Central memory CD8-positive, alpha-beta T cell (primary cell): ENCODE measurements around the gene RSAD2.
"Not testable (repeated sequence)": the region's sequence is repeated elsewhere in the genome, so short reads cannot be mapped to it uniquely, and the experiment has no call there.

Experiments
- ATAC-seq: fragments of 150-1000 bp; cut with Tn5 transposase; replicated peaks from 2 replicates; pipeline ENCODE4 v1.10.0; 2022; ENCODE audit warnings: mild to moderate bottlenecking, moderate FRiP score, moderate number of reproducible peaks; ENCODE audit not compliant: poor library complexity, severe bottlenecking; ENCODE audit errors: extremely low read depth
- DNase-seq, 2 donors: peaks; one replicate each; pipeline ENCODE4 v3.0.0; 2021; ENCODE audit warnings: low spot score in 2 of 2
- H3K27ac Mint-ChIP-seq: one replicate; pipeline ENCODE4 v1.8.0; 2022; ENCODE audit warnings: low read depth, mild to moderate bottlenecking, moderate library complexity, mixed read lengths
- H3K27me3 Mint-ChIP-seq: one replicate; pipeline ENCODE4 v1.8.0; 2022; ENCODE audit warnings: mixed read lengths
- H3K36me3 Mint-ChIP-seq: one replicate; pipeline ENCODE4 v1.8.0; 2022; ENCODE audit warnings: mild to moderate bottlenecking, moderate library complexity, mixed read lengths; ENCODE audit not compliant: insufficient read depth
- H3K4me1 Mint-ChIP-seq: one replicate; pipeline ENCODE4 v1.8.0; 2022; ENCODE audit warnings: mixed read lengths
- H3K4me3 Mint-ChIP-seq: one replicate; pipeline ENCODE4 v1.8.0; 2022; ENCODE audit warnings: mild to moderate bottlenecking, moderate library complexity, mixed read lengths
- H3K9me3 Mint-ChIP-seq: one replicate; pipeline ENCODE4 v1.8.0; 2022; ENCODE audit warnings: mixed read lengths

Gene RSAD2

DNA sequence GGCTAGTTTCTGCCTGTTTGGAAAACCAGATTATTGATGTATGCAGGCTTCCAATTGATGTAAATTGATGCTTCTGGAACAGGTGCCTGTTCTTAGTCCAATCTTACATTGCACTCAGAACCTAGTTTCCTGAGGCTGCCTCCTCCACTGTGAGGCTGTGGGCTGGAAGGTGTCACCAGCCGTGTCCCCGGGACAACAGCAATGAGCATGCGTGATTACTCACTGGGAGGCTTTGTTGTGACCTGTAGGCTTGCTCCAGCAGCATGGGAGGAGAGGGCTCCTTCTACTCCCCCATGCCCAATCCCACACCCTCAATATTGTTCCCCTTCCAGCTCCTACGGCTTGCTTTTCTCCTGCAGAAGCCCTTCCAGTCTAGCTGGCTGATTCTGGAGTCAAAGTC, 11.1 kb downstream of the RSAD2 start:
- Mint-ChIP-seq H3K4me1 (no peaks in the 10 kb centered on the region), H3K4me3 (no peak overlapping the region), H3K27me3 (no peaks in the 10 kb centered on the region), H3K36me3 (peaks cover 4% of the 10 kb centered on the region), H3K27ac (no peak overlapping the region), H3K9me3 (no peaks in the 10 kb centered on the region)
- DNase-seq (no peak), ATAC-seq (no peak)

DNA sequence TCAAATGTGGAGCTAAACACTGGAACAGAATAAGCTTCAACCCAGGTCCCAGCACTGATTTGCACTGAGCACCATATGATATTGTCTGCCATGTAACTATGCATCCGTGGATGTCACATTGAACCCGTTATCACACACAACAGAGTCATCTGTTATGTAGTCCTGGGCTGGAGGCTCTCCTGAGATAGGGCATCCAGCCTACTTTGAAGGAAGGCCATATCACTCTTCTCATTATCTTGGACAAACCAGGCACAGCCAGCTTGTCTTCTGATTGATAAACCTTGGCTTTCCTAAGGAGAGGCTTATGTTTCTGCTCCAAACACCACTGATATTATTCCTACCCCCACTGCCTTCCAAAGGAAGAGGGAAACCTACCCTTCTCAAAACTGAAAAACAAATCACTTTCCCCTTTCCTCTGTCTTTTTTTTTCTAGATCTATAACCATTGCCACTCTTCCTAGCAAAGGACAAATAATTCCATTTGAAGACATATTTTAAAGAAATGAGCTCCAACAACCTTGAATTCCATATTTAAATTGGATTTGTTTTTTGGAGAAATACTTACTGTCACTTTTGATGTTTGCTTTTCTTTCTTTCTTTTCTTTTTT, 16.4 kb downstream of the RSAD2 start:
- Mint-ChIP-seq H3K36me3 (peaks cover 6% of the 10 kb centered on the region), H3K4me3 (no peak overlapping the region), H3K27ac (peak overlapping the region; percentile 25)

DNA sequence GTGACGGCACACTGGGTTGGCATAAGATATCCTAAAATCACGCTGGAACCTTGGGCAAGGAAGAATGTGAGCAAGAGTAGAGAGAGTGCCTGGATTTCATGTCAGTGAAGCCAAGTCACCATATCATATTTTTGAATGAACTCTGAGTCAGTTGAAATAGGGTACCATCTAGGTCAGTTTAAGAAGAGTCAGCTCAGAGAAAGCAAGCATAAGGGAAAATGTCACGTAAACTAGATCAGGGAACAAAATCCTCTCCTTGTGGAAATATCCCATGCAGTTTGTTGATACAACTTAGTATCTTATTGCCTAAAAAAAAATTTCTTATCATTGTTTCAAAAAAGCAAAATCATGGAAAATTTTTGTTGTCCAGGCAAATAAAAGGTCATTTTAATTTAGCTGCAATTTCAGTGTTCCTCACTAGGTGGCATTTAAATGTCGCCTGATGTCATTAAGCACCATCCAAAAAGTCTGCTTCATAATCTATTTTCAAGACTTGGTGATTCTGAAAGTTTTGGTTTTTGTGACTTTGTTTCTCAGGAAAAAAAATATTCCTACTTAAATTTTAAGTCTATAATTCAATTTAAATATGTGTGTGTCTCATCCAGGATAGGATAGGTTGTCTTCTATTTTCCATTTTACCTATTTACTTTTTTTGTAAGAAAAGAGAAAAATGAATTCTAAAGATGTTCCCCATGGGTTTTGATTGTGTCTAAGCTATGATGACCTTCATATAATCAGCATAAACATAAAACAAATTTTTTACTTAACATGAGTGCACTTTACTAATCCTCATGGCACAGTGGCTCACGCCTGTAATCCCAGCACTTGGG, 19.6 kb downstream of the RSAD2 start:
- H3K27me3 Mint-ChIP-seq, result no peaks in the 10 kb centered on the region

More for the DNA sequence above, 16.4 kb downstream of the RSAD2 start:
- Mint-ChIP-seq H3K27me3 (no peaks in the 10 kb centered on the region), H3K4me1 (no peaks in the 10 kb centered on the region), H3K9me3 (no peaks in the 10 kb centered on the region)
- no peak for ATAC-seq
- no peak for DNase-seq

DNA sequence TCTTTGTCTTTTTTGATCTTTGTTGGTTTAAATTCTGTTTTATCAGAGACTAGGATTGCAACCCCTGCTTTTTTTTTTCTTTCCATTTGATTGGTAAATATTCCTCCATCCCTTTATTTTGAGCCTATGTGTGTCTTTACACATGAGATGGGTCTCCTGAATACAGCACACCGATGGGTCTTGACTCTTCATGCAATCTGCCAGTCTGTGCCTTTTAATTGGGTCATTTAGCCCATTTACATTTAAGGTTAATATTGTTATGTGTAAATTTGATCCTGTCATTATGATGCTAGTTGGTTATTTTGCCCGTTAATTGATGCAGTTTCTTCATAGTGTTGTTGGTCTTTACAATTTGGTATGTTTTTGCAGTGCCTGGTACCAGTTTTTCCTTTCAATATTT, 25.0 kb downstream of the RSAD2 start:
- DNase-seq, ATAC-seq, H3K36me3 Mint-ChIP-seq, H3K4me3 Mint-ChIP-seq, H3K9me3 Mint-ChIP-seq, H3K27me3 Mint-ChIP-seq: not testable (repeated sequence)
- Mint-ChIP-seq H3K27ac (peak overlapping the region; percentile 46), H3K4me1 (peaks cover 24% of the 10 kb centered on the region)

More for the DNA sequence above, 19.6 kb downstream of the RSAD2 start:
- H3K4me1 Mint-ChIP-seq, result peaks cover 6% of the 10 kb centered on the region
- no peak for ATAC-seq
- no peak overlapping the region for H3K27ac Mint-ChIP-seq
- no peak for DNase-seq
- no peak overlapping the region for H3K4me3 Mint-ChIP-seq
- H3K9me3 Mint-ChIP-seq, result peaks cover 6% of the 10 kb centered on the region
- peaks cover 4% of the 10 kb centered on the region for H3K36me3 Mint-ChIP-seq

DNA sequence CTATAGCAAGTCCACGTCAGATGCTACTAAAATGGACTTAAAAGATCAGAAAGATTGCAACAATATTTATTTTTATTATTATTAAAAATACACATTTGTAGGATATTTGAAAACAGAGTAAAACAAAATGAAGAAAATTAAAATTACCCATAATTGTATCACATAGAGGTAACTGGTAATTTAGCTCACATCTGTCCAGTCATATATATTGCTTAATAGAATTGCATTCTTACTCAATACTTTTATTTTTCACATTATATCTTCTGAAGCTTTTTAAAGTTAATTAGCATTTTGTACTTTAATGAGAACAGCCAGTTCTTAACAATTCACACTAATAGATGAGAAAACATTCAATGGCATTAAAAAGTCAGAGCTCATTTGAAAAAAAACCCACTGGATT, 28.1 kb downstream of the RSAD2 start:
- Mint-ChIP-seq H3K27ac (peak overlapping the region; percentile 39), H3K9me3 (peaks cover 6% of the 10 kb centered on the region), H3K27me3 (no peaks in the 10 kb centered on the region), H3K4me1 (peaks cover 54% of the 10 kb centered on the region), H3K36me3 (peaks cover 2% of the 10 kb centered on the region), H3K4me3 (no peak overlapping the region)
- ATAC-seq (no peak), DNase-seq (no peak)

DNA sequence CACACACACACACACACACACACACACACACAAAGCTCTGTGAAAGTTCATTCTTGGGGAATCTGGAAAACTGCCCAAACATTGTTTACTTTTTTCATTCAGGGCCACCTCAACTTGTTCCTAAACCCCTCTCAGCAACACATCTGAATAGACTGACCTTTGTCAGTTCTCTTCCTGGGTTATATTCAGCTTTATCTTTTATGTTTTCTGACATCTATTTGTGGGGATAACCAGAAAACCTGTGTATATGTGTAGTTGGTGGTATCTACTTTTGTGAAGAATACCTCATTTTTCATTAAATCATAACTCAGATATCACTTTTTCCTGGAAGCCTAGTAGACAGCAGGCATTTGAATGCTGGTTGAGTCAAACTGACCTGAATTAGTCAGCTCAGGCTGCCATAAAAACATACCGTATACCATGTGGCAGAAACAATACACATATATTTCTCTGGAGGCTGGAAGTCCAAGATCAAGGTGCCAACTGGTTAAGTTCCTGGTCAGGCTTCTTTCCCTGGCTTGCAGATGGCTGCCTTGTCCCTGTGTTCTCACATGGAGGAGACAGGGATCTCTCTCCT, 28.7 kb downstream of the RSAD2 start:
- peaks cover 60% of the 10 kb centered on the region for H3K4me1 Mint-ChIP-seq
- peaks cover 6% of the 10 kb centered on the region for H3K9me3 Mint-ChIP-seq
- ATAC-seq, result no peak
- DNase-seq, result no peak
- peaks cover 2% of the 10 kb centered on the region for H3K36me3 Mint-ChIP-seq
- no peak overlapping the region for H3K4me3 Mint-ChIP-seq
- peak overlapping the region; percentile 39 for H3K27ac Mint-ChIP-seq
- no peaks in the 10 kb centered on the region for H3K27me3 Mint-ChIP-seq

DNA sequence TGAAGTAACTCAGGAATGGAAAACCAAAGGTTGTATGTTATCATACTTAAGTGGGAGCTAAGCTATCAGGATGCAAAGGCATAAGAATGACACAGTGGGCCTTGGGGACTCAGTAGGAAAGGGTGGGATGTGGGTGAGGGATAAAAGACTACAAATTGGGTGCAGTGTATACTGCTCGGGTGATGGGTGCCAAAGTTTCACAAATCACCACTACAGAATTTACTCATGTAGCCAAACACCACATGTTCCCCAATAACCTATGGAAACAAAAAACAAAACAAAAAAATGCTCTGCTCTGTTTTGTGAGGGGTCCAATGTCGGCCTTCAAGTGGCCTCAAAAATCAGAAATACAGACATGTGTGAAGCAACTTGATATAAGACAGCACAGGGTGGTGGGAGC, 30.7 kb downstream of the RSAD2 start:
- peaks cover 70% of the 10 kb centered on the region for H3K4me1 Mint-ChIP-seq
- H3K27ac Mint-ChIP-seq, result peak overlapping the region; percentile 85
- DNase-seq (no peak), ATAC-seq (no peak)
- no peaks in the 10 kb centered on the region for H3K27me3 Mint-ChIP-seq
- no peaks in the 10 kb centered on the region for H3K9me3 Mint-ChIP-seq
- H3K36me3 Mint-ChIP-seq, result peaks cover 2% of the 10 kb centered on the region
- H3K4me3 Mint-ChIP-seq, result no peak overlapping the region

DNA sequence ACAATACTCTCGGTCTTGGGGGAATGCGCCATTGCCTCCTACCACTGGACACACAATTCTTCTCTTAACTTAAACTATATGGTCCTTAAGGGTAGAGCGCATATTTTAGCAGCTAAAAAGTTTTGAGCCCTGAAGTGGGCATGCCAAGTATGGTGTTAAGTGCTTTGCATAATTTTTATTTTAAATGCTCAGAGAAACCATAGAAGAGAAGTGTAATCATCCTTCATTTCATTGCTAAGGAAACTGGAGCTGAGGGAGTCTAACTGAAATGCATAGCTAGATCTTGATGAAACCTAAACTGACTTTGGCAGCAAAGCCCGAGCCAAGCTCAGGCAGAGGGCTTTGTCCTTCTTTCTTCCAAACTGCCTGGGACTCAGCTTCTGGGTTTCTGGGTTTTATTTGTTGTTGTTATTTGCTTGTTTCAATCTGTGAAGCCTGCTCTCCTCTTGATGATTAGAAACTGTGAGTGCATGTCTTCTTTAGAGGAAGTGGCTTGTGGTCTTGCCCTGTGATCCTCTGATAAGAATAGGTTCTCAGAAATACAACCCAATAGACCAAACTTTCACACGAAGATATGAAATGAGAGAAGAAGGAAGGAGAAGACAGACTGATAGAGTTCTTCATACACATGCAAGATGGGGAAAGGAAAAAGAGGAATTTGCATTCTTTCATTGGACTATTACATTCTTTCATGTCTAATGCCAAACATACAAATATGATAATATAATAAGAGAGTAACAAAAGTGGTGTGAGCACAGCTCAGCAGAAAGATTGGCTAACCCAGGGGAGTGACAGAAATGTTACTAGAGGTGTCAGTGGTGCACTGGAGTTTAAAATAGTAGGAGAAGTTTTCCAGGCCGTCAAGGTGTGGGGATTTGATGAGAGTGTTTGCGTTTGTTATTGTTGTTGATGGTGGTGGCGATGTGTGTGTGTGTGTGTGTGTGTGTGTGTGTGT, 32.1 kb downstream of the RSAD2 start:
- H3K36me3 Mint-ChIP-seq, result peaks cover 5% of the 10 kb centered on the region

DNA sequence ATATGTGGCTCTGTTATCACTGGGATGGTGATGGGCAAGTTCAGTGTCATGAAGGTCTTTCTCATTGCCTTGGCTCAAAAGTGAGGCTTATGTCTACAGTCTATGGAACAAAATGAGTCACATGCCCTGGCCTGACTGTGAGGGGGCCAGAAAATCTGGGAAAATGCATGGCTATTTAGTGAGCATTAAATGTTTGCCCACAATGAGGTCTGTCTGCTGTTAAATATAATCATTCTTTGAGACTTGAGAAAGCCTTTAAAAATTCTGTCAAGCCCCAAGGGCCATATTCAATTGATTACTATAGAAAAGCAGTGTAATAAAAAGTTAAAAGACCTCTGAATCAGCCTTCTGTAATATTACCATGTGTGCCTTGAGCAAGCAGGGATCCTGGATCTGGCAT, 34.1 kb downstream of the RSAD2 start:
- H3K27ac Mint-ChIP-seq, result peak overlapping the region; percentile 14
- DNase-seq, result no peak
- no peaks in the 10 kb centered on the region for H3K27me3 Mint-ChIP-seq
- no peaks in the 10 kb centered on the region for H3K9me3 Mint-ChIP-seq
- H3K4me1 Mint-ChIP-seq, result peaks cover 75% of the 10 kb centered on the region
- H3K4me3 Mint-ChIP-seq, result no peak overlapping the region
- peaks cover 6% of the 10 kb centered on the region for H3K36me3 Mint-ChIP-seq
- no peak for ATAC-seq

More for the DNA sequence above, 32.1 kb downstream of the RSAD2 start:
- H3K27ac Mint-ChIP-seq, result peak overlapping the region; percentile 85
- H3K9me3 Mint-ChIP-seq, result no peaks in the 10 kb centered on the region
- no peaks in the 10 kb centered on the region for H3K27me3 Mint-ChIP-seq
- DNase-seq (peak in 1 of 2 donors; percentile 27), ATAC-seq (peak; percentile 98)
- H3K4me1 Mint-ChIP-seq, result peaks cover 80% of the 10 kb centered on the region
- H3K4me3 Mint-ChIP-seq, result peak overlapping the region; percentile 64

DNA sequence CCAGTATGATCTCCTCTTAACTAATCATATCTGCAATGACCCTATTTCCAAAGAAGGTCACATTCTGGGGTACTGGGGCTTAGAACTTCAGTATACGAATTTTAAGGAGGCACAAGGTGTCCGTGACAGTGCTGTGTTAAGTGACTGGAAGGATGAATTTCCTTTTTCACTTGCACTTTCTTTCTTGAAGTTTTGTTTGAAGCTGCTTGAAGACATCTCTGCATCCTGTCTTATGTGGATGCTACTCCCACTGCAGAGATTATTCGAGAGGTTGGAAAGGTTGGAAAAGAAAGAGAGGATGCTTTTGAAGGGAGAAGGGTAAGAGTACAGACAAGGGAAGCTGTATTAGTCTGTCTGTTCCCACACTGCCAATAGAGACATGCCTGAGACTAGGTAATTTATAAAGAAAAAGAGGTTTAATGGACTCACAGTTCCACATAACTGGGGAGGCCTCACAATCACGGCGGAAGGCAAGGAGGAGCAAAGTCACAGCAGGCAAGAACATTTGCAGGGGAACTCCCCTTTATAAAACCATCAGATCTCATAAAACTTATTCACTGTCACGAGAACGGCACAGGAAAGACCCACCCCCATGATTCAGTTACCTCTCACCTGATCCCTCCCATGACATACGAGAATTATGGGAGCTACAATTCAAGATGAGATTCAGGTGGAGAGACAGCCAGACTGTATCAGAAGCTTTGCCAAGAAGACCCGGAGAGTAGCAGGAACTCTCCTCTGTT, 36.0 kb downstream of the RSAD2 start:
- Mint-ChIP-seq H3K9me3 (no peaks in the 10 kb centered on the region), H3K27ac (peak overlapping the region; percentile 16), H3K36me3 (peaks cover 7% of the 10 kb centered on the region), H3K4me1 (peaks cover 59% of the 10 kb centered on the region), H3K27me3 (no peaks in the 10 kb centered on the region), H3K4me3 (peak overlapping the region; percentile 47)
- ATAC-seq, result no peak
- no peak for DNase-seq

DNA sequence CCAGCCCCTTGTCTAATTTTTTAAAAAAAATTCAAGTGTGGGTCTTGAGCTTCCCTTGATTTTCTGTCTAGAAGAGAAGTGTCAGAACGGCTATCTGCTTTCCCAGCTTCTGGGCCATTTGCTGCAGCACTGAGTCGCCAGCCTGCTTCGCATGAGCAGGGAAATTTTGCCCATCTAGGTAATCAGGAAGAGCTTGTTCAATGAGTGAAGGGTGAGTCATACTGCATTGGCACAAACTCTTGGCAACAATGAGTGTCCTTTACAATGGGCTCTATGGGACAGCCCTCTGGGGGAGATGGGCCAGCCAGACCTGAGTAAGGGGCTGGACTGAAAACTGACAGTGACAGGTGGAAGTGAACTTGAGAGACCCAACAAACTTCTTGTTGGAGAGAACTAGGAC, 37.3 kb downstream of the RSAD2 start:
- no peaks in the 10 kb centered on the region for H3K9me3 Mint-ChIP-seq
- H3K4me1 Mint-ChIP-seq, result peaks cover 58% of the 10 kb centered on the region
- DNase-seq, result no peak
- no peak for ATAC-seq
- no peak overlapping the region for H3K27ac Mint-ChIP-seq
- peaks cover 9% of the 10 kb centered on the region for H3K36me3 Mint-ChIP-seq
- H3K27me3 Mint-ChIP-seq, result no peaks in the 10 kb centered on the region
- no peak overlapping the region for H3K4me3 Mint-ChIP-seq
